CD4-positive, alpha-beta memory T cell (primary cell): Measurements from ENCODE around the gene KLK6. TPM values are rescaled to one million over a fixed set of nuclear protein-coding genes. Genes with fewer than 3 reads are reported as not detected.
A peak's percentile ranks its signal among the peaks of the same experiment; 100 is the strongest.

Experiments used
- CTCF ChIA-PET: fragments of 350-600 bp; sonication (Branson Sonifier 250); formaldehyde crosslinking; loops from one replicate; lab custom pipeline; 2021; ENCODE audit warnings: inconsistent platforms; ENCODE audit not compliant: partially characterized antibody; lab: Charles Lee
- POLR2A ChIA-PET: fragments of 350-600 bp; sonication (Branson Sonifier 250); formaldehyde crosslinking; loops from one replicate; lab custom pipeline; 2021; ENCODE audit not compliant: partially characterized antibody; lab: Charles Lee
- DNase-seq, 5 donors: peaks; one replicate each; pipeline versions ENCODE4 v3.0.0 to v3.0.0-alpha.2; 2020 to 2022; ENCODE audit warnings: mixed read lengths in 1 of 5
- H3K27ac ChIP-seq: one replicate; pipeline ENCODE4 v1.7.0; 2013; ENCODE audit warnings: low read depth, low read length
- H3K27me3 ChIP-seq: 2 replicates; pipeline ENCODE4 v1.7.0; 2013; ENCODE audit warnings: mild to moderate bottlenecking, low read length, moderate library complexity; ENCODE audit not compliant: insufficient read depth
- H3K36me3 ChIP-seq: 2 replicates; pipeline ENCODE4 v1.7.0; 2013; ENCODE audit warnings: mild to moderate bottlenecking, low read length, moderate library complexity; ENCODE audit not compliant: insufficient read depth
- H3K4me1 ChIP-seq: 2 replicates; pipeline ENCODE4 v1.7.0; 2013; ENCODE audit warnings: mild to moderate bottlenecking, low read length, moderate library complexity; ENCODE audit not compliant: insufficient read depth
- H3K4me3 ChIP-seq, 2 donors: one replicate each; pipeline ENCODE4 v1.7.0; 2013; ENCODE audit warnings: low read length in 2 of 2, mild to moderate bottlenecking in 1 of 2
- H3K9me3 ChIP-seq, 2 donors: one replicate each; pipeline ENCODE4 v1.7.0; 2013; ENCODE audit warnings: low read length in 2 of 2, control low read depth in 1 of 2; ENCODE audit not compliant: control insufficient read depth in 1 of 2
- H3K27ac Mint-ChIP-seq, 7 donors: one replicate each; pipeline ENCODE4 v1.8.0; 2020 to 2021; ENCODE audit warnings: mixed read lengths in 7 of 7, mild to moderate bottlenecking in 6 of 7, inconsistent platforms in 3 of 7, moderate library complexity in 3 of 7
- H3K27me3 Mint-ChIP-seq, 2 donors: one replicate each; pipeline ENCODE4 v1.8.0; 2020 to 2021; ENCODE audit warnings: mixed read lengths in 2 of 2
- H3K36me3 Mint-ChIP-seq, 2 donors: one replicate each; pipeline ENCODE4 v1.8.0; 2020 to 2021; ENCODE audit warnings: mixed read lengths in 2 of 2, inconsistent platforms in 1 of 2, mild to moderate bottlenecking in 1 of 2
- H3K4me1 Mint-ChIP-seq, 4 donors: one replicate each; pipeline ENCODE4 v1.8.0; 2020 to 2021; ENCODE audit warnings: mixed read lengths in 4 of 4, mild to moderate bottlenecking in 1 of 4
- H3K4me3 Mint-ChIP-seq, 8 donors: one replicate each; pipeline ENCODE4 v1.8.0; 2020 to 2021; ENCODE audit warnings: mixed read lengths in 8 of 8, mild to moderate bottlenecking in 7 of 8, moderate library complexity in 6 of 8, inconsistent platforms in 3 of 8
- H3K9me3 Mint-ChIP-seq, 8 donors: one replicate each; pipeline ENCODE4 v1.8.0; 2020 to 2021; ENCODE audit warnings: mixed read lengths in 8 of 8, mild to moderate bottlenecking in 5 of 8, inconsistent platforms in 3 of 8, moderate library complexity in 1 of 8
- intact Hi-C: fragments of 100-400 bp; cut with micrococcal nuclease; formaldehyde crosslinking; loops from one replicate; pipeline ENCODE4 v1.15.1; 2023
- polyA plus RNA-seq, 2 donors: library from polyadenylated mRNA; unstranded; fragments of 300-500 nt; fragmentation: Illumina TruSeq; gene quantifications; one replicate each; pipeline ENCODE4 v1.2.3, GENCODE V29; 2021
- total RNA-seq, 2 experiments: library from RNA; stranded (reverse); gene quantifications; one replicate each; pipeline ENCODE4 v1.2.3, GENCODE V29; 2021

KLK6 gene
- total RNA-seq: not detected
- polyA plus RNA-seq: not detected

DNA sequence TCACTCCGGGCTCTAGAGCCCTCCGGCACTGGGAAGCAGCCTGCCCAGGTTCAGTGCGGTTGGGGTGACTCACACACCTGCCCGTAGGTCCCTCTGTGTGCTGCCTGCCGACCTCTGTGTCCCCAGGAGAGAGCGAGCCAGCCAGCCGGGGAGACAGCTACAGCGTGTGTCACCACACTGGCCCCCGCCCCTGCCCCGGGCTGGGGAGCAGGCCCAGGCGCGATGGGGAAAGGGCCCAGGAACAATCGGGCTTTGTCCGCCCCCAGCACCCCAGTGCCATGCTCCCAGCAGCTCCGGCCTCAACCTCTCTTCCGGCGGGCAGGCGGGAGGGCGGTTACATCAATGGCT, at the start of gene KLK6:
TSS of gene KLK6 (minus strand) at position 179 of the 348 bp plus-strand sequence. CDS start 1,487 bp downstream, outside the sequence.
- POLR2A ChIA-PET: no interaction called here

DNA sequence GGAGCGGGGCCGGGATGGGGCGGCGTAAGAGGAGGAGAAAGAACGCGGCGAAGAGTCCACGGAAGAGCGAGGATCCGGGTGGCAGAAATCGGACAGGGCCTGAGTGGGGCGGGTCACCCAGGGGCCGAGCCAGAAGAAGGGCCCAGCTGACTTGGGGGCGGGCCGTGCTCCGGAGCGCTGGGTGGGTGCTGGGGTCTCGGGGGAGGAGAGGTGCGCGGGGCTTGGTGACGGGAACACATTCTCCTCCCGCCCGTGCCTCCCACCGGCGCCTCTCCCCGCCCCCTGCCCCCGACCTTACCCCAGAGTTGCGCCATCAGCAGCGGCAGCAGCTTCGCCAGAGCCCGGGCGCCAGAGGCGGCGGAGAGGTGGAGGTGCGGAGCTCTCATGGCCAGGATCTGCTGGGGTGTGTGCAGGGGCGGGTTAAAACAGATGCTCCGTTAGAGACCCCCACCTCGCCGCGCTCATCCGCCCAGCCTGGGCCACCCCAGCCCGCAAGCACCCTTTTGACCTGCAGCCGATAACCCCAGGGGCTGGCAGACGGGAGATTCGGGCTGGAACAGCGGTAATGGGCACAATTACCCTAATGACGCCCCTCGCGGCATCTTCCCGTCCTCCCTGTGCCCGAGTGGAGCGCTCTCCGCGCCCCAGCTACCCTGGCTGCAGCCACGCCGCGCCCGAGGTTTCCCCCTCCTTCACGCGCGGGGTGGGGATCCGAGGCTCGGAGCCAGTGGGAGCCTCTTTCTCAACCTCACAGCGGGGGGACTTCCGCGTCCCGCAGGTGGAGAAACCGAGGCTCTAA, 49.6 kb upstream of the KLK6 start:
- H3K4me1 Mint-ChIP-seq: peaks cover 7 to 24% (median 11%) of the 10 kb centered on the region in 4 donors
- H3K27me3 Mint-ChIP-seq: peaks cover 41 to 49% of the 10 kb centered on the region in 2 donors
- Histone ChIP-seq H3K4me1 (no peaks in the 10 kb centered on the region), H3K36me3 (no peaks in the 10 kb centered on the region), H3K4me3 (no peak overlapping the region), H3K9me3 (no peaks in the 10 kb centered on the region), H3K27me3 (peaks cover 14% of the 10 kb centered on the region), H3K27ac (no peak overlapping the region)
- ChIA-PET CTCF (no interaction called here), POLR2A (no interaction called here)
- no peak overlapping the region for H3K27ac Mint-ChIP-seq
- H3K9me3 Mint-ChIP-seq: peaks cover 0 to 7% (median 0%) of the 10 kb centered on the region in 8 donors
- H3K36me3 Mint-ChIP-seq: no peaks in the 10 kb centered on the region
- intact Hi-C loops: no loop called here
- DNase-seq: no peak
- peak overlapping the region in 5 of 8 donors; percentile 15 to 81 (median 52) for H3K4me3 Mint-ChIP-seq

More for the DNA sequence above, at the start of gene KLK6:
- H3K27me3 Mint-ChIP-seq: peaks cover 26 to 34% of the 10 kb centered on the region in 2 donors
- no peaks in the 10 kb centered on the region for H3K36me3 Mint-ChIP-seq
- Histone ChIP-seq H3K27me3 (no peaks in the 10 kb centered on the region), H3K4me3 (no peak within 1 kb of the TSS), H3K36me3 (no peaks in the 10 kb centered on the region), H3K9me3 (no peaks in the 10 kb centered on the region), H3K27ac (no peak within 1 kb of the TSS), H3K4me1 (no peaks in the 10 kb centered on the region)
- H3K4me1 Mint-ChIP-seq: no peaks in the 10 kb centered on the region
- intact Hi-C loops: no loop called here
- H3K9me3 Mint-ChIP-seq: peaks cover 0 to 2% (median 0%) of the 10 kb centered on the region in 8 donors
- no peak for DNase-seq
- CTCF ChIA-PET: no interaction called here
- H3K27ac Mint-ChIP-seq: peak within 1 kb of the TSS in 1 of 7 donors; percentile 72
- no peak within 1 kb of the TSS for H3K4me3 Mint-ChIP-seq

DNA sequence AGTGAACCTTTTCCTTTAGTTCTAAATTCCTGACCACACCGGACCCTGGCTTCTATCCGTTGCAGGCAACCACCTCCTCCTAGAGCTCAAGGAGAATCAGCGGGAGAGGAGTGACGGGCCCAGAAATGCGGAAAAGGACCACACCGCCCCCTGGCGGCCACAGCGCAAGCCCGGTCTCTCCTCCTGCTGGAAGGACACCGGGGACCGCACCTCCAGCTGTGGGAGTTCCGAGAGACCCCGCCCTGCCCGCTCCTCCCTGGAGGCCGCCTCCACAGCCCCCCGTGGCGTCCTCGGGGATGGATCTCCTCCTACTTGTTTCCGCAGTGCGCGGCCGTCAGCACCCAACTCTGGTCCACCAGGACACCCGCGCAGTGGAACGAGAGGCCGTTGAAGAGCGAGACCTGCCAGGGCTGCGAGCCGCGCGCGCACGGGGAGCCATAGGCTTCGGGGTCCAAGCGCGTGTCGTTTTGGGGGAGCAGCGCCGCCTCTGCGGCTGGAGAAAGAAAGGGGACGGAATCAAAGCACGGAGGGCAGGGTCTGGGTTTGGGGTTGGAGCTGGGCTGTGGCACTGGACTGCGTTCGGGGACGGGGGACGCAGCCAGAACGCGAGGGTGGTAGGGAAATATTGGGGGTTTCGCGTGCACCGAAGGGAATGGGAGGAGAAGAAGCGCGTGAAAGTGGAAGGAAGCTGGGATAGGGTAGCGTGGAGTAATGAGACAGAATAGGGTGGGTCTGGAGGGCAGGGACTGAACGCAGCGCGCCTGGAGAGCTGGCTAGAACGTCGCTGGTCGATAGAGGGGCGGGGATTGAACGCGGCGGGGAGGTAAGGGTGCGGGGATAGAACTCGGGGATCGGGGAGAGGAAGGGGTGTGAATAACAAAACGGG, 47.6 kb upstream of the KLK6 start:
- CTCF ChIA-PET: no interaction called here
- Mint-ChIP-seq H3K4me1 (peaks cover 7 to 24% (median 11%) of the 10 kb centered on the region in 4 donors), H3K27me3 (peaks cover 43 to 57% of the 10 kb centered on the region in 2 donors)

DNA sequence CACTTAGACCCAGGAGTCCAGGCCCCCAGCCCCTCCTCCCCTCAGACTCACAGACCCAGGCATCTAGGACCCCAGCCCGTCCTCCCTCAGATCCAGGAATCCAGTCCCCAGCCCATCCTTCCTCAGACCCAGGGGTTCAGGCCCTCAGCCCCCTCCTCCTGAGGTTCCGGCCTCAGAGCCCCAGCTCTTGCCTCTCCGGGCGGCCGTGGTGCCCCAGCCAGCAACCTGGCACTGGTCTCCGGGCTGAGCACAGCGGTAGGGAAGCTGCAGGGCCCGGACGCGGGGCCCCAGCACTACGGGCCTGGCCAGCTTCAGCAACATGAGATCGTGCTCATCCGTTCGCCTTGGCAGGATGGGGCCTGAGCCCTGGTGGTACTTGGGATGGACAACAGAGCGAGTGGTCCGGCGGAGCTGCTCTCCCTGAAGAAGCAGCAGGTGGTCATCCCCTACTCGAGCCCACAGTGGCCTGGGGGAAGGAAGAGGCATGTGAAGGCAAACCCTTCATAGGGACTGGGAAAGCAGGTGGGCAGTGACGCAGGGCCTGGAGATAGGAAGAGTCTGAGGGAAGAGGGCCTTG, 46.4 kb upstream of the KLK6 start:
- Histone ChIP-seq H3K4me1 (no peaks in the 10 kb centered on the region), H3K4me3 (no peak overlapping the region), H3K27me3 (peaks cover 19% of the 10 kb centered on the region), H3K36me3 (no peaks in the 10 kb centered on the region), H3K27ac (no peak overlapping the region), H3K9me3 (no peaks in the 10 kb centered on the region)
- DNase-seq: no peak
- ChIA-PET CTCF (no interaction called here), POLR2A (no interaction called here)
- Mint-ChIP-seq H3K9me3 (peaks cover 0 to 7% (median under 1%) of the 10 kb centered on the region in 8 donors), H3K27me3 (peaks cover 43 to 53% of the 10 kb centered on the region in 2 donors), H3K4me1 (peaks cover 6 to 24% (median 8%) of the 10 kb centered on the region in 4 donors), H3K36me3 (no peaks in the 10 kb centered on the region), H3K27ac (no peak overlapping the region), H3K4me3 (peak overlapping the region in 1 of 8 donors; percentile 13)
- intact Hi-C loops: no loop called here

More for the DNA sequence above, 47.6 kb upstream of the KLK6 start:
- peak overlapping the region in 3 of 8 donors; percentile 29 to 64 (median 63) for H3K4me3 Mint-ChIP-seq
- no peaks in the 10 kb centered on the region for H3K36me3 Mint-ChIP-seq
- H3K27ac Mint-ChIP-seq: peak overlapping the region in 1 of 7 donors; percentile 65
- no peak overlapping the region for H3K4me3 ChIP-seq
- peaks cover 19% of the 10 kb centered on the region for H3K27me3 ChIP-seq
- H3K9me3 Mint-ChIP-seq: peaks cover 0 to 7% (median 0%) of the 10 kb centered on the region in 8 donors
- peak in 1 of 5 donors; percentile 15 for DNase-seq
- no peak overlapping the region for H3K27ac ChIP-seq
- no peaks in the 10 kb centered on the region for H3K9me3 ChIP-seq
- H3K4me1 ChIP-seq: no peaks in the 10 kb centered on the region
- intact Hi-C loops: no loop called here
- H3K36me3 ChIP-seq: no peaks in the 10 kb centered on the region
- POLR2A ChIA-PET: no interaction called here

GRCh38 chr19:51014242-51014641, 44.9 kb upstream of the KLK6 start:
- POLR2A ChIA-PET: no interaction called here
- Histone ChIP-seq H3K4me1 (no peaks in the 10 kb centered on the region), H3K36me3 (no peaks in the 10 kb centered on the region), H3K4me3 (no peak overlapping the region), H3K9me3 (no peaks in the 10 kb centered on the region), H3K27me3 (peaks cover 14% of the 10 kb centered on the region), H3K27ac (no peak overlapping the region)
- Mint-ChIP-seq H3K4me1 (peaks cover 5 to 18% (median 7%) of the 10 kb centered on the region in 4 donors), H3K36me3 (no peaks in the 10 kb centered on the region), H3K27me3 (peaks cover 44 to 57% of the 10 kb centered on the region in 2 donors), H3K4me3 (no peak overlapping the region), H3K27ac (no peak overlapping the region), H3K9me3 (peaks cover 0 to 7% (median 1%) of the 10 kb centered on the region in 8 donors)
- CTCF ChIA-PET: no interaction called here
- DNase-seq: no peak
- intact Hi-C loops: no loop called here

GRCh38 chr19:51012661-51013190, 43.3 kb upstream of the KLK6 start:
- ChIA-PET POLR2A (no interaction called here), CTCF (interaction anchor here (0.6 kb wide), 1 partner anchor 10 kb away, joined by 3 read pairs; no protein-coding TSS in a partner anchor)
- Mint-ChIP-seq H3K27ac (no peak overlapping the region), H3K4me3 (no peak overlapping the region), H3K27me3 (peaks cover 42 to 55% of the 10 kb centered on the region in 2 donors), H3K4me1 (peaks cover 3 to 9% (median 5%) of the 10 kb centered on the region in 4 donors), H3K36me3 (no peaks in the 10 kb centered on the region), H3K9me3 (peaks cover 0 to 7% (median 1%) of the 10 kb centered on the region in 8 donors)
- Histone ChIP-seq H3K27me3 (peaks cover 14% of the 10 kb centered on the region), H3K4me1 (no peaks in the 10 kb centered on the region), H3K9me3 (no peaks in the 10 kb centered on the region), H3K27ac (no peak overlapping the region), H3K4me3 (no peak overlapping the region), H3K36me3 (no peaks in the 10 kb centered on the region)
- intact Hi-C loops: no loop called here
- no peak for DNase-seq
